ENCODE data around the gene CDH3.

CDH3 gene

DNA sequence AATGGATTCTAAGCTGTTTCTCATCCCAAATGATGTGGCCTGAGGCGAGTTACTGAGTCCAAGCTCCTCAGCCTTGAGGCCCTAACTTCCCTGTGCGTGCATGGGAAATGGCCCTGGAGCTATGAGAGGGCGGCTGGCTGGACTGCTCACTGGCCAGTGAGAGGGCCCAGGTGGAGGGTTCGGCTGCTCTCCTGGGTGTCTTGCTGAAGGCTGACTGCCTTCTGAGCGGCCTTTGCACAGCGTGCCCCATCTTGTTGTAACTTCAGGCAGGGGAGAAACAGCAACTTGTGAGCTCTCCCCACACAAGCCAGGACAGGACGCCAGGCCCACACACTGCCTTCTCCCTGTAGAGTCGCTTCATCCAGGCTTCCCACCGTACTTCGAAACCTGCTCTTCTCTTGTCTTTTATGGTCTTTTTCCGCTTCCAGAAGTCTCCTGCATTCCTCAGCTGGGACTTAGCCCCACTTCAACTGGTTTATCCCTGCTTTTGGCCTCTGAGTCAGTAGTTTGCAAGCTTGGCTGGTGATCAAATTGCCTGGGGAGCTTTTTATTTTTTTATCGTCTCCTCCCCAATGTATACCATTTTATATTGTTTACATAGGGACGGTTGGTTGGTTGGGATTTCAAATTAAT is 13.3 kb downstream of the CDH3 start:
- Mint-ChIP-seq H3K4me3 (no peak overlapping the region), H3K27ac (ENCODE audit: low read depth) (no peak overlapping the region), H3K36me3 (ENCODE audit: insufficient read depth) (no peaks in the 10 kb centered on the region)

DNA sequence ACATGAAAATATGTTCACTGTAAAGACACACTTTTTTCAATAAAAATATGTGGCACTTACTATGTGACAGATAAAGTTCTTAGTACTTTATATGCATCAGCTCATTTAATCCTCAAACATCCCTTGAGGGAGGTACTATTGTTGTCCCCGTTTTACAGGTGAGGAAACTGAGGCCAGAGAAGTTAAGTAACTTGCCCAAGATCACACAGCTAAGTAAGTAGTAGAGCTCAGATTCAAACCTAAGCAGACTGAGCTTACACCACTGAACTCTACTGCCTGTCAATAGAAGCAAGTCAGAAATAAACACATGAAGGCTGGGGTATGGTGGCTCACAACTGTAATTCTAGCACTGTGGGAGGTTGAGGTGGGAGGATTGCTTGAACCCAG is 13.9 kb downstream of the CDH3 start:
- Mint-ChIP-seq H3K4me3 (no peak overlapping the region), H3K27ac (ENCODE audit: low read depth) (no peak overlapping the region), H3K4me1 (no peaks in the 10 kb centered on the region), H3K36me3 (ENCODE audit: insufficient read depth) (no peaks in the 10 kb centered on the region), H3K27me3 (peaks cover 37% of the 10 kb centered on the region), H3K9me3 (no peaks in the 10 kb centered on the region)
- DNase-seq (ENCODE audit: low spot score in 2 of 2) (no peak), ATAC-seq (replicated peaks; ENCODE audit: extremely low read depth, poor library complexity, severe bottlenecking) (no peak)

More for the DNA sequence above, 13.3 kb downstream of the CDH3 start:
- H3K27me3 Mint-ChIP-seq: peaks cover 37% of the 10 kb centered on the region
- no peaks in the 10 kb centered on the region for H3K9me3 Mint-ChIP-seq
- no peaks in the 10 kb centered on the region for H3K4me1 Mint-ChIP-seq
- ATAC-seq (replicated peaks; ENCODE audit: extremely low read depth, poor library complexity, severe bottlenecking) (no peak), DNase-seq (ENCODE audit: low spot score in 2 of 2) (no peak)

DNA sequence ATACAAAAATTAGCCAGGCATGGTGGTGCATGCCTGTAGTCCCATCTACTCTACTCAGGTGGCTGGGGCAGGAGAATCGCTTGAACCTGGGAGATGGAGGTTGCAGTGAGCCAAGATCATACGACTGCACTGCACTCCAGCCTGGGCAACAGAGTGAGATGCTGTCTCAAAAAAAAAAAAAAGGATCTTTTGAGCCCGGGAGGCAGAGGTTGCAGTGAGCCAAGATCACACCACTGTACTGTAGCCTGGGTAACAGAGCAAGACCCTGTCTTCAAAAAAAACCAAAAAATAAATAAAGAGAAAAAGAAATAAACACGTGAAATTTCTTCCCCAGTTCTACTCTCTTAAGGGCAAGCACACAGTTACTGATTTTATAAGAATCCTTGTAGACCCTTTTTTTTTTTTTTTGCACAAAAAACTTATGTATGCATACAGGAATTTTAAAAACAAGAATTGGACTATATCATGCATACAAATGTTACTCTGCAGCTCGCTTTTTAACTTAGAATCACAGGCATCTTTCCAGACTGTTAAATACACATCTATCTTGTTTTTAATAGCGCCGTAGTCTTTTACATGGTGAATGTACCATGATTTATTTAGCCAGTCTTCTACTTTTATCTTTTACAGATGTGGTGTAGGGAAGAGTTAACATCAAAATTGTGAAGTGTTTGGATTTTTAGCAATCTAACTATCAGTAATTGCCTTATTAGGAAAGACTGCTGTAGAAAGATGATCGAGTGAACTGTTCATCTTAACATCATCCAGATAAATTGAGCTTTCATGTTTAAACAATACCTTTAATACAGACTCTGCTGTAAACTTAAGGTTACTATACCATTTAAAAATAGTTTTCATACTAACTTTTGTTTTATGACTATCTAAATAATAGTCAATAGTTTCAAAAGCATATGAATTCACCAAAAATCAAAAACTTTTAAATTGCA is 14.6 kb downstream of the CDH3 start:
- ATAC-seq (replicated peaks; ENCODE audit: extremely low read depth, poor library complexity, severe bottlenecking): no peak
- DNase-seq (ENCODE audit: low spot score in 2 of 2): no peak
- H3K4me1 Mint-ChIP-seq: no peaks in the 10 kb centered on the region
- no peaks in the 10 kb centered on the region for H3K9me3 Mint-ChIP-seq
- H3K4me3 Mint-ChIP-seq: no peak overlapping the region
- no peak overlapping the region for H3K27ac Mint-ChIP-seq (ENCODE audit: low read depth)
- no peaks in the 10 kb centered on the region for H3K36me3 Mint-ChIP-seq (ENCODE audit: insufficient read depth)
- peaks cover 37% of the 10 kb centered on the region for H3K27me3 Mint-ChIP-seq

DNA sequence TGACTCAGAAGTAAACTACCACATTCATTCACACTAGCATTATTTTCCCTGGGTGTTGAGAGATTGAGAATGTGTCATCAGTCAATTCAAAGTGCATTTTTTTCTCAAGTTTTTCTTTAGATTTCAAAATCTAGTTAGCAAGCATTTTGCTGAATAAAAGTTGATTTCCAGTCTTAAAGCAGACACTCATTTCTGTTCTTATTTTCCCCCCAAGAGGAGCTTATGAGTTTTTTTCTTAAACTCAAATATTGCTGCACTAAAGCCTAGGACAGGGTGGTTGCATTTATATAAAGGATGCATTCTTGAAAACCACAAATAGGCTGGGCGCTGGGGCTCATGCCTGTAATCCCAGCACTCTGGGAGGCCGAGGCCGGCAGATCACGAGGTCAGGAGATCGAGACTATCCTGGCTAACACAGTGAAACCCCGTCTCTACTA is 15.3 kb downstream of the CDH3 start:
- ATAC-seq (replicated peaks; ENCODE audit: extremely low read depth, poor library complexity, severe bottlenecking): no peak
- Mint-ChIP-seq H3K4me3 (no peak overlapping the region), H3K4me1 (no peaks in the 10 kb centered on the region), H3K9me3 (no peaks in the 10 kb centered on the region), H3K36me3 (ENCODE audit: insufficient read depth) (no peaks in the 10 kb centered on the region), H3K27me3 (peaks cover 37% of the 10 kb centered on the region), H3K27ac (ENCODE audit: low read depth) (no peak overlapping the region)
- DNase-seq (ENCODE audit: low spot score in 2 of 2): no peak

DNA sequence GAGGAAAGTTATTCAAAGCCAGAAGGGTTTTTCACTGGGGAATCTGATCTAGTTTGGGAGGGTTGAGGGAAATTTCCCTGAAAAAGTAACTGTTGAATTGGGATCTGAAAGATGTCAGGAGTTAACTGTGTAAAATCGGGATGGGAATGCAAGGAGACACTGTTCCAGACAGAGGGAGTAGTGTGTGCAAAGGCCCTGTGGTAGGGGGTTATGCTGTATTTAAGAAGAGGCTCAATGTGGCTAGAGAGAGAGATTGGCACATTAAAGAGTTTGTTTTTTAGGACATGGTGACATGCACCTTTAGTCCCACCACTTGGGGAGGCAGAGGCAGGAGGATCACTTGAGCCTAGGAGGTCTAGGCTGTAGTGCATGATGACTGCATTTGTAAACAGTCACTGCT is 16.9 kb downstream of the CDH3 start:
- no peaks in the 10 kb centered on the region for H3K4me1 Mint-ChIP-seq
- H3K27me3 Mint-ChIP-seq: peaks cover 36% of the 10 kb centered on the region
- H3K9me3 Mint-ChIP-seq: no peaks in the 10 kb centered on the region
- no peaks in the 10 kb centered on the region for H3K36me3 Mint-ChIP-seq (ENCODE audit: insufficient read depth)
- no peak for ATAC-seq (replicated peaks; ENCODE audit: extremely low read depth, poor library complexity, severe bottlenecking)
- no peak for DNase-seq (ENCODE audit: low spot score in 2 of 2)
- H3K4me3 Mint-ChIP-seq: no peak overlapping the region
- no peak overlapping the region for H3K27ac Mint-ChIP-seq (ENCODE audit: low read depth)

DNA sequence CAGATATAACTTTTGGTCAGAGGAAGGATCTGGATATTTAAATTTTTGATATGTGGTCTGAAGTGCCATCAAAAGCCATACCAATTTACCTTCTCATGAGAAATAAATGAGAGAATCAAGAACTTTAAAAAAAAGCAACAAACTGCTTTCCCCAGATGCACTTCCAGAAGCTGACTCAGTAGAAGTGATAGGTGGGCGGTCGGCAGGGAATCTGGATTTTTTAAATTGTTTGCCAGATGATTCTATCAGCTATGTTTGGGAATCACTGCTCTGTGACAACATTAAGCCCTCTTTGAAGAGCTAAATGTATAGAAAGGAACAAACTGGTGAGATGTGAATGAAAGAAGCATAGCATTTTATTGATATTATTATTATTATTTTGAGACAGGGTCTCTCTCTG is 19.2 kb downstream of the CDH3 start:
- Mint-ChIP-seq H3K36me3 (ENCODE audit: insufficient read depth) (no peaks in the 10 kb centered on the region), H3K4me3 (no peak overlapping the region), H3K9me3 (no peaks in the 10 kb centered on the region), H3K27ac (ENCODE audit: low read depth) (no peak overlapping the region), H3K4me1 (no peaks in the 10 kb centered on the region), H3K27me3 (peaks cover 17% of the 10 kb centered on the region)
- no peak for ATAC-seq (replicated peaks; ENCODE audit: extremely low read depth, poor library complexity, severe bottlenecking)
- DNase-seq (ENCODE audit: low spot score in 2 of 2): no peak

DNA sequence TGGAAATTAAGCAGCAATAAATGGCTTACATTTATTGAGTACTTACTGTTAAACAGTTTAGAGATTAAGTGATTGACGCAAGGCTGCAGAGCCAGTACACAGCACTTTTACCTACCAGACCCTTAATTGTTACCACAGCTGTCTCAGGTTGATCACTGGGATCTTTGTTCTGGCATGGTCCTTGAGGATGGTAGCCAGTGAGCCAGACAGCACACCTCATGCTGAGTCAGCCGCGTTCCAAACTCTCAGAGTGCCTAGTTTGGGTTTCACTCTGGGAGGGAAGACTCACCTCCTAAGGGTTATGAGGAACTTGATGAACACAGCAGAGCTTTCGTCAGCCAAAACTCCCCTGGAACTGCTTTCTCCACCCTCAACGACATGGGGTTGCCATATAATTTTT is 20.4 kb downstream of the CDH3 start:
- DNase-seq (ENCODE audit: low spot score in 2 of 2): no peak
- no peaks in the 10 kb centered on the region for H3K36me3 Mint-ChIP-seq (ENCODE audit: insufficient read depth)
- no peaks in the 10 kb centered on the region for H3K9me3 Mint-ChIP-seq
- no peak overlapping the region for H3K4me3 Mint-ChIP-seq
- no peak overlapping the region for H3K27ac Mint-ChIP-seq (ENCODE audit: low read depth)
- H3K4me1 Mint-ChIP-seq: no peaks in the 10 kb centered on the region
- ATAC-seq (replicated peaks; ENCODE audit: extremely low read depth, poor library complexity, severe bottlenecking): no peak
- peaks cover 17% of the 10 kb centered on the region for H3K27me3 Mint-ChIP-seq

DNA sequence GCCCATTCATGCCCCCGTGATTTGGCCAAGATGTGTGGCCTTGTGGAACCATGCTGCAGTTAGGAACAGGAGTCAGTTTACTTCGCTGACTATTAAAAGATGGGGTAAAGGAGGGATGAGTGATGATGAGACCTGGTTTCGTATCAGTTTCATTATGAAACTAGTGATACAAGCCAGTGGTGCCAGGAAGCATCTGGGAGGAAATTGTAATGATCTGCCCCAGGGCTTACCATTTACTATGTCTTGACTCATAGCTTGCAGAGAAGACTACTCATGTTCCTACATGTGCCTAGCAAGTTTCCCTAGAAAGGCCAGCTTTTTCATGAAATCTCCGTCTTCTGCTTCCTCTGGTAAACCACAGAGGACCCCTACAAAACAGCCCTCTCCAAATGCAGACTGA is 23.2 kb downstream of the CDH3 start:
- H3K36me3 Mint-ChIP-seq (ENCODE audit: insufficient read depth): no peaks in the 10 kb centered on the region
- H3K9me3 Mint-ChIP-seq: no peaks in the 10 kb centered on the region
- no peak for DNase-seq (ENCODE audit: low spot score in 2 of 2)
- H3K4me1 Mint-ChIP-seq: no peaks in the 10 kb centered on the region
- ATAC-seq (replicated peaks; ENCODE audit: extremely low read depth, poor library complexity, severe bottlenecking): no peak
- H3K27ac Mint-ChIP-seq (ENCODE audit: low read depth): no peak overlapping the region
- no peaks in the 10 kb centered on the region for H3K27me3 Mint-ChIP-seq
- no peak overlapping the region for H3K4me3 Mint-ChIP-seq

DNA sequence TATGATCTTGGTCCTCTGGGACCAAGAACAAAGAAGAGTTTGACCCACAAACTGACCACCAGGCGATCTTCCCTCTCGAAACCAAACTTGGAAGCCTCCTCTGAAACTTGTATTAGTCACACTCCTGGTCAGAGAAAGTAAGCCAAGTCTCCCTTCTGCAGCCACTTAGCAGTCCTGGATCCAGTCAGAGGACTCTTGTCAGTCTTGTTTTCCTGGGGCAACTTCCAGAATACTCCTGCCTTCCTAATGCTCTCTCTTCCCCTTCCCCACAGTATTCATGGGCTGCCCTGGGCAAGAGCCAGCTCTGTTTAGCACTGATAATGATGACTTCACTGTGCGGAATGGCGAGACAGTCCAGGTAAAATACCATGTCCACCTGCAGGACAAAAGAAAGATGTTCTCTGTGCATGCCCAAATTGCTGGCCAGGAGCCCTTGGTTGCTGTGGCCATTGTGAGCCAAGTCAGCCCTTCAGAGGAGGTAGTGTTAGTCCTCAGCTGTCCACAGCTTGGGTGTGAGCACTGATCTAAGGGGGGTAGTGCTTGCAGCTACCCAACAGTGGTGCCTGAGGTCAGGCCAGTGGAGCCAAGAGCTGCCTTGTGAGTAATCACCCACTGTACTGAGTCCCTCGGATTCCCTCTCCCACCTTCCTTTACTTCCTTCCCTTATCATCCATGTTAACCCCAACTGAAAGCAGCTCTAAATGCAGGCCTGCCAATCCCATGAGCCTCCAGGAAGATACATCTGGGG is 31.2 kb downstream of the CDH3 start:
- no peak overlapping the region for H3K4me3 Mint-ChIP-seq
- no peak for DNase-seq (ENCODE audit: low spot score in 2 of 2)
- no peaks in the 10 kb centered on the region for H3K27me3 Mint-ChIP-seq
- H3K27ac Mint-ChIP-seq (ENCODE audit: low read depth): no peak overlapping the region
- H3K9me3 Mint-ChIP-seq: no peaks in the 10 kb centered on the region
- ATAC-seq (replicated peaks; ENCODE audit: extremely low read depth, poor library complexity, severe bottlenecking): no peak
- no peaks in the 10 kb centered on the region for H3K4me1 Mint-ChIP-seq
- H3K36me3 Mint-ChIP-seq (ENCODE audit: insufficient read depth): no peaks in the 10 kb centered on the region

DNA sequence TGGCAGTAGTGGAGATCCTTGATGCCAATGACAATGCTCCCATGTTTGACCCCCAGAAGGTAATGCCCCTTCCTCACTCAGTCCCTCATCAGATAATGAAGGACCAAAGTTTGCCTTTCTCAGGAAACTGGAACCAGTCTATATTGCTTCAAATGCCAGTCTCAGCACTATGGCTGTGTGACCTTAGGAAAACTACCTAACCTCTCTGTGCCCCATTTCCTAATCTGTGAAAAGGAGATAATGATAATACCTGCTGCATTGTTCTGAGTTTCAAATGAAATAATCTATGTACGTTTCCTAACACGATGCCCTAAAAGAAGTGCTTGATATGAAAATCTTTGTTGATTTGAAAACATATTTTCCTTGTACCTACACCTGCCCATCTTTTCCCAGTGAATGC is 35.9 kb downstream of the CDH3 start:
- no peaks in the 10 kb centered on the region for H3K4me1 Mint-ChIP-seq
- H3K36me3 Mint-ChIP-seq (ENCODE audit: insufficient read depth): no peaks in the 10 kb centered on the region
- ATAC-seq (replicated peaks; ENCODE audit: extremely low read depth, poor library complexity, severe bottlenecking) (no peak), DNase-seq (ENCODE audit: low spot score in 2 of 2) (no peak)
- H3K27me3 Mint-ChIP-seq: no peaks in the 10 kb centered on the region
- no peaks in the 10 kb centered on the region for H3K9me3 Mint-ChIP-seq
- H3K4me3 Mint-ChIP-seq: no peak overlapping the region
- no peak overlapping the region for H3K27ac Mint-ChIP-seq (ENCODE audit: low read depth)

DNA sequence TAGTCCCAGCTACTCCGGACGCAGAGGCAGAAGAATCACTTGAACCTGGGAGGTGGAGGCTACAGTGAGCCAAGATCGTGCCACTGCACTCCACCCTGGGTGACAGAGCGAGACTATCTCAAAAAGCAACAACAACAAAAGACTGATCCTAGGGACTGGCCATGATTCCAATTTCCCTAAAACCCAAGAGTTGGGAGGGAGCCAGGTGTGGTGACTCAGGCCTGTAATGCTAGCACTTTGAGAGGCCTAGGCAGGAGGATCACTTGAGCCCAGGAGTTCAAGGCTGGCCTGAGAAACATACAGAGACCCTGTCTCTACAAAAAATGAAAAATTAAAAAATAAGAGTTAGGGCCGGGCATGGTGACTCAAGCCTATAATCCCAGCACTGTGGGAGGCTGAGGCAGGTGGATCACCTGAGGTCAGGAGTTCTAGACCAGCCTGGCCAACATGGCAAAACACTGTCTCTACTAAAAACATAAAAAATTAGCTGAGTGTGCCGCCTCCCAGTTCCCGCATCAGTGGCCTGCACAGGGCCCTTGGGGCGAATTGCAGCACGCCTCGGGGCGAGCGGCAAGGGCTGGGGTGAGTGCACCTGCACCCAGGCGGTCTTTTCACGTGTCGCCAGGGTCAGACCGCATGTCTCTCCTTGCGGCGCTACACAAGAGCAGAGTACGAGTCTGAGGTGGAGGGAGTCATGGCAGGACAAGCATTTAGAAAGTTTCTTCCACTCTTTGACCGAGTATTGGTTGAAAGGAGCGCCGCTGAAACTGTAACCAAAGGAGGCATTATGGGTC is 40.8 kb downstream of the CDH3 start:
- Mint-ChIP-seq H3K4me3 (no peak overlapping the region), H3K27ac (ENCODE audit: low read depth) (no peak overlapping the region), H3K4me1 (no peaks in the 10 kb centered on the region), H3K36me3 (ENCODE audit: insufficient read depth) (peaks cover 1% of the 10 kb centered on the region), H3K27me3 (no peaks in the 10 kb centered on the region), H3K9me3 (no peaks in the 10 kb centered on the region)
- ATAC-seq (replicated peaks; ENCODE audit: extremely low read depth, poor library complexity, severe bottlenecking) (no peak), DNase-seq (ENCODE audit: low spot score in 2 of 2) (no peak)

DNA sequence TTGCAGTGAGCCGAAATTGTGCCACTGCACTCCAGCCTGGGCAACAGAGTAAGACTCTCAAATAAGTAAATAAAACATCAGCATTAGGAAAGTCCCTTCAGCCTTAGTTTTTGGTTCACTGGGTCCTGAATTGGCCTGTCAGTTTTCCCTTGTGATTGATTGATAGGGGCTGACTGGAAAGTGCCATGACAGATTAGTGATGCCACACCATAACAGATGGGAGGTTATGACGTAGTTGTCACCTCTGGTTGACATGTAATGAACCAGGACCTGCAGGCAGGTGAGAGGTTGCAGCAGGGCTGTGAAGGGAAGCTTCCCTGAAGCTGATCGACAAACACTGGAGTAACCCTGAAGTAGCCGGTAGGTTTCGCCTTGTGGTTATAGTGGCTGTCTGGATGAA is 41.8 kb downstream of the CDH3 start:
- no peaks in the 10 kb centered on the region for H3K27me3 Mint-ChIP-seq
- H3K9me3 Mint-ChIP-seq: no peaks in the 10 kb centered on the region
- H3K4me1 Mint-ChIP-seq: no peaks in the 10 kb centered on the region
- H3K36me3 Mint-ChIP-seq (ENCODE audit: insufficient read depth): peaks cover 1% of the 10 kb centered on the region
- DNase-seq (ENCODE audit: low spot score in 2 of 2) (no peak), ATAC-seq (replicated peaks; ENCODE audit: extremely low read depth, poor library complexity, severe bottlenecking) (no peak)
- no peak overlapping the region for H3K4me3 Mint-ChIP-seq
- H3K27ac Mint-ChIP-seq (ENCODE audit: low read depth): no peak overlapping the region

All from central memory CD8-positive, alpha-beta T cell (primary cell).